DND-41 (cell line): Measurements from ENCODE around the gene TOX2.

Source experiments
- CTCF ChIP-seq: IDR thresholded peaks from 2 replicates; pipeline ENCODE4 v1.5.1; 2012; ENCODE audit warnings: borderline replicate concordance, low read length, moderate library complexity, mild to moderate bottlenecking; ENCODE audit not compliant: poor library complexity, severe bottlenecking; ENCODE audit errors: extremely low read depth
- EZH2 ChIP-seq: IDR thresholded peaks from 3 replicates; pipeline ENCODE4 v1.6.1; 2012; ENCODE audit warnings: borderline replicate concordance, low read depth, mild to moderate bottlenecking, moderate library complexity, low read length, inconsistent platforms; ENCODE audit not compliant: severe bottlenecking

GRCh38 chr20:43955750-43956191, 41.1 kb downstream of the TOX2 start:
- no peak for TF ChIP-seq EZH2
- no peak for TF ChIP-seq CTCF
